Panc1 (cell line): ENCODE data around the gene TEX14.

Experiments
- CTCF ChIP-seq: fragments of 450-650 bp; IDR thresholded peaks from 2 replicates; pipeline ENCODE4 v1.5.1; 2017; ENCODE audit warnings: mild to moderate bottlenecking
- TCF7L2 ChIP-seq: IDR thresholded peaks from 2 replicates; pipeline ENCODE4 v1.6.1; 2011; ENCODE audit warnings: mild to moderate bottlenecking, low read depth, low read length, inconsistent platforms

DNA sequence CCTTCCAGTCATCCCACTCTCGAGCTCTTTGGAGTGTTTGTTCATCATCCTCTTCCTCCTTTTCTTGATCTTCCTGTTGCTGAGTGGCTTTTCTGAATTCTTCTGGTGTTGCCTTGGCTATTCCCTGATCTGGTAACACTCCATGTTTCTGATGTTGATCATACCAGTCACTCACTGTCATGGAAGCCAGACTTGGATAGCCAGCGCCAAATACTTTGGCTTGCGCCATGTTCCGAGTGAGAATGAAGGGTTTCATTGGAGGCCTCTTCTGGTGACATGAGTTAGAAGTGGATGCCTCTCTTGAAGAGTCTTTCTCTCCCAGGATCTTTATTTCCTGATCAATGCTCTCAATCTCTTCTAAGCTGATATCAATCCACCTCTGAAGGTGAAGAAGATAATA lies 31.2 kb downstream of the TEX14 start:
- TF ChIP-seq CTCF: no peak
- no peak for TF ChIP-seq TCF7L2
